A549 (cell line): ENCODE measurements around the gene THRA. TPM values are rescaled to one million over a fixed set of nuclear protein-coding genes. Genes with fewer than 3 reads are reported as not detected.

ENCODE experiments used
- ATAC-seq, 2 experiments: fragments of 200-7000 bp in 1 of 2; fragments of >200 bp in 1 of 2; cut with Nextera tagmentation in 1 of 2; cut with Tn5 transposase in 1 of 2; 3 replicates each; pipeline versions ENCODE4 v1.8.0 to v1.9.1; 2018 to 2020; ENCODE audit warnings: mild to moderate bottlenecking in 1 of 2, moderate library complexity in 1 of 2
- CTCF ChIA-PET: fragments of 300-600 bp; sonication (Branson Sonifier 250); formaldehyde crosslinking; extraction: SDS; loops from one replicate; lab custom pipeline; 2021; ENCODE audit warnings: antibody characterized with exemption, inconsistent platforms; lab: Yijun Ruan, JAX
- POLR2A ChIA-PET: fragments of 350-600 bp; formaldehyde crosslinking; extraction: SDS; loops from one replicate; lab custom pipeline; 2021; ENCODE audit warnings: antibody characterized with exemption, inconsistent platforms; lab: Yijun Ruan, JAX
- DNase-seq, 2 experiments: peaks; one replicate each; pipeline versions ENCODE4 v3.0.0 to v3.0.0-alpha.2; 2011 to 2016; ENCODE audit warnings: low read depth in 1 of 2, low spot score in 1 of 2
- FAIRE-seq: peaks from 2 replicates; lab custom pipeline; 2011; peaks lifted over from hg19 to GRCh38; lab: Jason Lieb, UNC
- H3K27ac ChIP-seq, 2 experiments: fragments of >200 bp; sonication (Bioruptor Twin); formaldehyde crosslinking; 3 replicates each; pipeline ENCODE4 v1.5.1; 2016 to 2017
- H3K4me1 ChIP-seq: fragments of >200 bp; sonication (Bioruptor Twin); formaldehyde crosslinking; 3 replicates; pipeline ENCODE4 v1.6.1; 2016
- H3K4me2 ChIP-seq: fragments of >200 bp; sonication (Bioruptor Twin); formaldehyde crosslinking; 3 replicates; pipeline ENCODE4 v1.6.1; 2016
- H3K4me3 ChIP-seq: fragments of >200 bp; sonication (Bioruptor Twin); formaldehyde crosslinking; 3 replicates; pipeline ENCODE4 v1.5.1; 2016
- H3K9me3 ChIP-seq: fragments of >200 bp; sonication (Bioruptor Twin); formaldehyde crosslinking; 3 replicates; pipeline ENCODE4 v1.6.1; 2016
- ATOH8 ChIP-seq: fragments of 250-450 bp; sonication (Bioruptor Pico); IDR thresholded peaks from 2 replicates; pipeline ENCODE4 v1.5.0; 2020; ENCODE audit warnings: low read depth, mild to moderate bottlenecking, moderate library complexity
- CEBPB ChIP-seq, 2 experiments: fragments of >200 bp in 1 of 2; sonication (Bioruptor Twin) in 1 of 2; formaldehyde crosslinking in 1 of 2; IDR thresholded peaks; 2 replicates each; pipeline ENCODE4 v1.6.1; 2012 to 2016
- CHD2 ChIP-seq: fragments of 150-350 bp; IDR thresholded peaks from 2 replicates; pipeline ENCODE4 v1.6.1; 2014; ENCODE audit warnings: low read length; ENCODE audit not compliant: partially characterized antibody
- CHD4 ChIP-seq: fragments of 200-600 bp; sonication (generic); IDR thresholded peaks from 2 replicates; pipeline ENCODE4 v1.6.1; 2016; ENCODE audit warnings: antibody characterized with exemption, mild to moderate bottlenecking, borderline replicate concordance
- CTCF ChIP-seq: fragments of >200 bp; sonication (Bioruptor Twin); formaldehyde crosslinking; IDR thresholded peaks from 3 replicates; pipeline ENCODE4 v1.5.1; 2016
- E2F6 ChIP-seq: IDR thresholded peaks from 2 replicates; pipeline ENCODE4 v1.6.1; 2012; ENCODE audit warnings: low read depth, borderline replicate concordance
- EHF ChIP-seq: fragments of 250-450 bp; sonication (Bioruptor Pico); IDR thresholded peaks from 2 replicates; pipeline ENCODE4 v1.5.0; 2020; ENCODE audit warnings: mild to moderate bottlenecking
- ELK1 ChIP-seq: fragments of 150-350 bp; IDR thresholded peaks from 2 replicates; pipeline ENCODE4 v1.6.1; 2014; ENCODE audit warnings: low read depth, mild to moderate bottlenecking, low read length
- EP300 ChIP-seq, 2 experiments: fragments of >200 bp; sonication (Bioruptor Twin); formaldehyde crosslinking; IDR thresholded peaks; 2 replicates in 1 of 2; 3 replicates in 1 of 2; pipeline ENCODE4 v1.6.1; 2016 to 2017
- HES2 ChIP-seq: fragments of >200 bp; sonication (Bioruptor Twin); formaldehyde crosslinking; IDR thresholded peaks from 2 replicates; pipeline ENCODE4 v1.6.1; 2016
- HOXA7 ChIP-seq: fragments of 250-450 bp; sonication (Bioruptor Pico); IDR thresholded peaks from 2 replicates; pipeline ENCODE4 v1.5.0; 2020; ENCODE audit warnings: mild to moderate bottlenecking, moderate library complexity
- JUN ChIP-seq, 2 experiments: fragments of >200 bp; sonication (Bioruptor Twin); formaldehyde crosslinking; IDR thresholded peaks; 2 replicates in 1 of 2; 3 replicates in 1 of 2; pipeline ENCODE4 v1.6.1; 2016 to 2017
- MAX ChIP-seq: IDR thresholded peaks from 2 replicates; pipeline ENCODE4 v1.6.1; 2012
- PHF8 ChIP-seq: fragments of 200-600 bp; sonication (generic); IDR thresholded peaks from 2 replicates; pipeline ENCODE4 v1.6.1; 2016; ENCODE audit warnings: low read depth, mild to moderate bottlenecking, antibody characterized with exemption, moderate library complexity, borderline replicate concordance
- POLR2A ChIP-seq: IDR thresholded peaks from 2 replicates; pipeline ENCODE4 v1.6.1; 2012; ENCODE audit warnings: mild to moderate bottlenecking, low read length
- RAD21 ChIP-seq, 2 experiments: fragments of >200 bp in 1 of 2; sonication (Bioruptor Twin) in 1 of 2; formaldehyde crosslinking in 1 of 2; IDR thresholded peaks in 1 of 2; conservative IDR thresholded peaks in 1 of 2; 2 replicates in 1 of 2; 3 replicates in 1 of 2; pipeline ENCODE4 v1.6.1; 2012 to 2018; ENCODE audit warnings: inconsistent platforms in 1 of 2
- RARB ChIP-seq: fragments of 250-450 bp; sonication (Bioruptor Pico); IDR thresholded peaks from 2 replicates; pipeline ENCODE4 v1.8.0; 2021; ENCODE audit warnings: mild to moderate bottlenecking, moderate library complexity
- REST ChIP-seq: fragments of 200-600 bp; sonication (generic); IDR thresholded peaks from 2 replicates; pipeline ENCODE4 v1.6.1; 2016; ENCODE audit warnings: antibody characterized with exemption, mild to moderate bottlenecking, moderate library complexity
- ZSCAN20 ChIP-seq: fragments of 250-450 bp; sonication (Bioruptor Pico); IDR thresholded peaks from 2 replicates; pipeline ENCODE4 v1.8.0; 2022; ENCODE audit warnings: mild to moderate bottlenecking, moderate library complexity
- WGBS: methylation state at CpG from one replicate; pipeline ENCODE4 v1.1.6; 2017; ENCODE audit errors: missing lambda C conversion rate; 5-methylcytosine and 5-hydroxymethylcytosine counted together
- polyA plus RNA-seq, 4 experiments: library from polyadenylated mRNA; depleted of rRNA in 3 of 4; stranded (reverse); fragments of >200 nt; fragmentation: RNase III in 1 of 4; extraction: RNeasy Plus Mini Kit Qiagen cat#74134 plus additional on column Dnase treatment in 1 of 4; gene quantifications; 2 replicates in 3 of 4; 3 replicates in 1 of 4; pipeline ENCODE4 v1.2.3, GENCODE V29; 2011 to 2017

THRA gene
- polyA plus RNA-seq, 2 of the 4 experiments (the other 2 are of a cell fraction): 20.1 to 22.5 TPM

- H3K4me2 ChIP-seq: peak overlapping the region; percentile 78
- ChIA-PET CTCF (interaction anchor here (1.0 to 9.6 kb wide), 15 partner anchors 10 to 111 kb away, joined by 3 to 123 read pairs (median 6); partner anchors contain the start of genes CASC3 and NR1D1), POLR2A (interaction anchor here (1.1 to 6.5 kb wide), 5 partner anchors 10 to 24 kb away, joined by 3 to 60 read pairs (median 34); partner anchors contain the start of genes CASC3 and NR1D1)
- no peaks in the 10 kb centered on the region for H3K9me3 ChIP-seq
- no peak for ATAC-seq
- peak overlapping the region; percentile 67 for H3K4me3 ChIP-seq
- DNase-seq: no peak
- peak overlapping the region; percentile 94 to 100 for H3K27ac ChIP-seq
- WGBS: 0% methylated on average over 2 of the region's 2 CpGs
- no peak for FAIRE-seq
- no peak for TF ChIP-seq REST
- TF ChIP-seq ZSCAN20 (CRISPR knock-in tag): no peak
- TF ChIP-seq MAX: no peak
- TF ChIP-seq POLR2A: no peak
- no peak for TF ChIP-seq HOXA7 (CRISPR knock-in tag)
- no peak for TF ChIP-seq CEBPB (IDR thresholded peaks at IDR 0.05)
- no peak for TF ChIP-seq E2F6
- TF ChIP-seq CHD4: no peak
- no peak for TF ChIP-seq RARB (CRISPR knock-in tag)
- TF ChIP-seq JUN (IDR thresholded peaks at IDR 0.05): no peak
- TF ChIP-seq CTCF: no peak
- no peak for TF ChIP-seq EHF
- no peak for TF ChIP-seq EP300 (IDR thresholded peaks at IDR 0.05)
- TF ChIP-seq RAD21 (conservative IDR thresholded peaks at IDR 0.05 in 1 of 2, IDR thresholded peaks at IDR 0.05 in 1 of 2): no peak
- no peak for TF ChIP-seq CHD2
- no peak for TF ChIP-seq HES2
- TF ChIP-seq PHF8: no peak
- H3K4me1 ChIP-seq: peaks cover 24% of the 10 kb centered on the region
Observed at GRCh38 chr17:40123811-40124114, 61.0 kb downstream of the THRA start.

- H3K27ac ChIP-seq: peak overlapping the region; percentile 94 to 100
- peak in 1 of 2 experiments; percentile 23 for DNase-seq
- POLR2A ChIA-PET: interaction anchor here (0.6 to 6.5 kb wide), 5 partner anchors 9 to 24 kb away, joined by 3 to 60 read pairs (median 34); partner anchors contain the start of genes CASC3 and NR1D1
Observed at GRCh38 chr17:40124279-40125141, 61.7 kb downstream of the THRA start.

More at GRCh38 chr17:40124279-40125141, 61.7 kb downstream of the THRA start:
- 0 out of 6 replicates have a peak, but pooled peaks of 1 of the 2 experiments have one; percentile 0 for ATAC-seq
- WGBS: 16% methylated on average over 9 of the region's 9 CpGs
- CTCF ChIA-PET: interaction anchor here (1.0 to 9.6 kb wide), 16 partner anchors 9 to 111 kb away, joined by 3 to 123 read pairs (median 6); partner anchors contain the start of genes CASC3 and NR1D1
- H3K4me3 ChIP-seq: peak overlapping the region; percentile 67
- peaks cover 24% of the 10 kb centered on the region for H3K4me1 ChIP-seq
- TF ChIP-seq ATOH8 (CRISPR knock-in tag): no peak
- TF ChIP-seq ELK1: no peak
- peak overlapping the region; percentile 78 for H3K4me2 ChIP-seq
- FAIRE-seq: no peak
- H3K9me3 ChIP-seq: no peaks in the 10 kb centered on the region
